ENCODE results near the gene DCTPP1.

Gene DCTPP1

GRCh38 chr16:30380072-30380802, 49.6 kb downstream of the DCTPP1 start:
- no peak for FAIRE-seq

GRCh38 chr16:30379158-30379783, 50.6 kb downstream of the DCTPP1 start:
- no peak for FAIRE-seq

- FAIRE-seq = no peak
Measured at GRCh38 chr16:30378236-30379157, 51.3 kb downstream of the DCTPP1 start.

- no peak for FAIRE-seq
Measured at GRCh38 chr16:30377812-30378235, 52.0 kb downstream of the DCTPP1 start.

GRCh38 chr16:30377050-30377811, 52.6 kb downstream of the DCTPP1 start:
- FAIRE-seq = no peak

GRCh38 chr16:30376461-30376902, 53.3 kb downstream of the DCTPP1 start:
- FAIRE-seq = no peak

- FAIRE-seq = no peak
Measured at GRCh38 chr16:30375864-30376263, 54.0 kb downstream of the DCTPP1 start.

- no peak for FAIRE-seq
Measured at GRCh38 chr16:30374538-30374937, 55.3 kb downstream of the DCTPP1 start, which contains the start of gene MYL11. Gene MYL11 (plus strand): TSS chr16:30374802. CDS start chr16:30374858, 56 bp downstream.

Data from TTC549 (cell line).